SK-N-DZ (cell line): Measurements from ENCODE around the gene DLG5.
"Not testable (repeated sequence)": the region's sequence is repeated elsewhere in the genome, so short reads cannot be mapped to it uniquely, and the experiment has no call there.

ENCODE experiments used
- DNase-seq: peaks from one replicate; pipeline ENCODE4 v3.0.0-alpha.2; 2015; ENCODE audit warnings: low spot score

DLG5 gene

GRCh38 chr10:77794256-77795142 is 132.1 kb downstream of the DLG5 start:
- DNase-seq = no peak

- DNase-seq = no peak
Observed at GRCh38 chr10:77793831-77794230, 132.7 kb downstream of the DLG5 start.

- DNase-seq = no peak
Observed at GRCh38 chr10:77792155-77792554, 134.4 kb downstream of the DLG5 start.

- DNase-seq = no peak
Observed at GRCh38 chr10:77791506-77791905, 135.0 kb downstream of the DLG5 start.

- DNase-seq = no peak
Observed at GRCh38 chr10:77789861-77790260, 136.7 kb downstream of the DLG5 start.

GRCh38 chr10:77789016-77789415 is 137.5 kb downstream of the DLG5 start:
- no peak for DNase-seq

DNA sequence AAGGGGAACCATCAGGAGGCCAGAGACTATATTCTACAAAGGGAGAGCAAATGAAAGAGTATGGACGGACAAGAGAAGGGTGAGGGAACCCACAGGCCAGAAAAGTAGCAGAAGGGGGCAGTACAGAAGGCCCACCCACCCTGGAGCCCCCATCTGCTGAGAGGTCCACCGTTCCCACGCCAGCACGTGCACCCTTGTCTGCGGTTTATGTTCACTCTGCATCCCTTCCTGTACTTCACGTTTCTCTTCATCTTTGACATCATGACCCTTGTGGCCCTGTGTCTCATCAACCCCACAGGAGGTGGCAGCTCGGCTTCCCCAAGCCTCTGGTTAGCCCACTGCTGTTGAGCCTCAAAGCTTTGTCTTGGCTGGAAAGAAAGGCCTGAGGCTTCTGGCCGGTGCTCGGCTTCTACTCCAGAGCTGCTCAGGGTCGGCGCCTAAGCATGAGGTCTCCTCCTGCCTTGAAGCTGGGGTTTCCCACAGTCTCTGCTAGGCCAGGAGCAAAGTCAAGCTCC is 138.0 kb downstream of the DLG5 start:
- DNase-seq = no peak

- no peak for DNase-seq
Observed at GRCh38 chr10:77787440-77787839, 139.1 kb downstream of the DLG5 start.

DNA sequence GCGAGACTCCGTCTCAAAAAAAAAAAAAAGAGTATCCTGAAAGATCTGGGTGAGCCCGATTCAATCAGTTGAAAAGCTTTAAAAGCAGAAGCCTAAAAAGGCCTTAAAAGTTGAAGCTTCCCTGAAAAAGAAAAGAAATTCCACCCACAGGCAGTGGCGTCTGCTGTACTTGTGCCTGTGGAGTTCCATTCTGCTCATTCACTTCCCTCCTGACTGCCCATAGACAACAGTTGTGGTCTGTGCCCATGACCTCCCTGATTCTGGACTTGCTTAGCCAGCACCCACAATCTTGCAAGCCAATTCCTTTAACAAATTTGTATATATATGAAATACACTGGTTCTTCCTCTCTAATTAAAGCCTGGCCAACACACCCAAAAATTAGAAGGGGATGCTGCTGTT is 141.7 kb downstream of the DLG5 start:
- no peak for DNase-seq

DNA sequence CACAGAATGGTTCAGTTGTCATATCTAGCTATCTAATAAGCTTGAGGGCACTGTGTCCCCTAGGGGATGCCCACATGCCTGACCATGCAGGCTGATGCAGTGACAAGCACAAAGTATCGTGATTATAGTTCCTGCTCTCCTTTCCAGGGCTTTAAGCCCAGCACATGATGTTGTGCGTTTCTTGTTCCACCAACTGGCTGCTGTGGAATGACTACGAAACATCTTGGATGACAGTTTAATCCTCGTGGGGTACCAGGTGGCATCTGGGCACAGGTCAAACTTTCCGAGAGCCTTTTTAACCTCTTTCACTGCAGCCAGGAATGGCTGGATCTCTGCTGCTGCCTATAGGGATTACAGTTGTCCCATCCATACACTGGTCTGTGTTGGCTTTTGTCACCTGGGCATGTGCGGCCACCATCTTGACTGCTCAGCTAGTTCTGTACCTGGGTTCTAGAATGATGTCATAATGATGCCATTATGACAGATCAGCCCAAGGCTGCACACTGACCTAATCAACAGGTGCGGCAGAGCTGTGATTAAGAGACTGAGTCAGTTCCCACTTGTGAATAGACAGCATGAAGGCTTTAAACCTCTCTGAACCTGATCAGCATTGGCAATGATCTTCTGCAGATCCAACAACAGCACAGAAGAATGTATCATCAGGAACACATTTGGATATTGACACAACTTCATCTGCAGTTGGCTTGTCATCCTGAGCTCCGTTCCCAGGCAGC is 144.1 kb downstream of the DLG5 start:
- no peak for DNase-seq

DNA sequence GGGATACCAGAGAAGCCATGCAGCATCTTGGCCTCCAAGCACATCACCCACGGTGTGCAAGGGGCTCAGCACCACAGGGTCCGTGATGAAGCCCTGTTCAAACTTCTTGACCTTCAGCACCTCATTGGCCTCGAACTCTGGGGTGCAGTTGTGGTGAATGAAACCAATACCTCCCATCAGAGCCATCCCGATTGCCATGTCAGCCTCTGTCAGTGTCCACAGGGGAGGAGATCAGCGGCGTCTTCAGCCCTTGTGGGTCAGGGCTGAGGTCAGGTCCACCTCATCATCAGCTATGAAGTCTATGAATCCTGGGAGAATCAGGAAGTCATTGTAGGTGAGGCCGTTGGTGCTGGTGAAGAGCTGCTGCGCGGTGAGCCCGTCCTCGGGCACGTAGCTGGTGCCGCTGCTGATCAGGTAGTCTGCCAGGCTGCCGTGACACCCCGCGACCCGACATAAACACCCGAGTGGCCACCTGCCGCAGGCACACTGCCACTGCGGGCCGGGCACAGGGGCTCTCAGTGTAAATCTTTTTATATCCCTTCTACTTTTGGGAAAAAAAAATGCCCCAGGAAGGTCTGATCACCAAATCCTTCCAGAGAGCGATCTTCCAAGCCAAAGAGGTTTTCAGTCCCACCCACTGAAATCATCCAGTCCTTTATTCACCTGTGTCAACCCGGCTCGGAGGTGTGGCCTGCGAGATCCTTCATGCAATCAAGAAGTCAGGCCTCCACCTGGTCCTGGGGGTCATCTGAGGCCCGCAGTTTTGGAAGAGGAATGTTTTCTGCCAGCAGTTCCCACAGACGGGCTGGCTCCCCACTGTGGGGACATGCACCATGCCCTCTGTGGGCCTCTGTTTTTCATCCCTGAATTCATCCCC is 144.9 kb downstream of the DLG5 start:
- DNase-seq = no peak

GRCh38 chr10:77780180-77780579 is 146.4 kb downstream of the DLG5 start:
- DNase-seq = no peak

DNA sequence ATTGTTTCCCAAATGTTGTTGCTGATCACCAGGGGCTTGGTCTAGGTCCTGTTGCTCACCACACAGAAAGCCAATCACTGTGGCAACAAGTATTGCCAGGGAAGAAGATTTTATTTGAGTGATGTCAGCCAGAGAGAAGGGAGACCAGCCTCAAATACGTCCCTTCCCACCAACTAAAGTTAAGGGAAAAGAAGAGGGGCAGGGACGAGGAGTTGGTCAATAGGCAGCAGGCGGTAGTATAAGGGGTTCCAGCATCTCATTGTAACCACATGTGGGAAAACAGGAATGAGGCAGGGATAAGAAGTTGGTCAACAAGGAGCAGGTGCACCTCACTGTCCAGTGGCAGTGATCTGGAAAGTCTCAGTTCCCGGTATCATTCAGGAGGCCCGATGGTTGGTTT is 150.1 kb downstream of the DLG5 start:
- no peak for DNase-seq

- no peak for DNase-seq
Observed at GRCh38 chr10:77774940-77775391, 151.6 kb downstream of the DLG5 start.

GRCh38 chr10:77773631-77774426 is 152.7 kb downstream of the DLG5 start:
- DNase-seq = no peak

GRCh38 chr10:77772852-77773600 is 153.5 kb downstream of the DLG5 start:
- not testable (repeated sequence) for DNase-seq

DNA sequence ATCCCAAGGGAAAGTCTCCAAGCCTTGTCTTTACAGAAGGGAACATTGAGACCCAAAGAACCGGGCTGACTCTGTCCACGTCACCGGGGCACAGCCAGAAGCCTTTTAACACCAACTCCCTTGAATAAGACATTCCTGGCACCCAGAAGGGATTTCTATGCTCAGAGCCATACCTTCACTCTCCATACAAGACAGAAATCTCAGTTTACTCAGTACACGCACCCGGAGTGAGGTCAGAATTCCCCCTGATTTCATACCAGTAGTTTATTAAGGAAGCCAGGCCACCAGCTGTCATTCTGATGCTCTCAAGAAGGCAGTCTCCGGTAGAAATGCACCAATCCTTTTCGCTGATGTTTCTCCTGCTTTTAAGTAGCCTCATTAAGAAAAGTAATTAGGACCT is 154.7 kb downstream of the DLG5 start:
- no peak for DNase-seq

DNA sequence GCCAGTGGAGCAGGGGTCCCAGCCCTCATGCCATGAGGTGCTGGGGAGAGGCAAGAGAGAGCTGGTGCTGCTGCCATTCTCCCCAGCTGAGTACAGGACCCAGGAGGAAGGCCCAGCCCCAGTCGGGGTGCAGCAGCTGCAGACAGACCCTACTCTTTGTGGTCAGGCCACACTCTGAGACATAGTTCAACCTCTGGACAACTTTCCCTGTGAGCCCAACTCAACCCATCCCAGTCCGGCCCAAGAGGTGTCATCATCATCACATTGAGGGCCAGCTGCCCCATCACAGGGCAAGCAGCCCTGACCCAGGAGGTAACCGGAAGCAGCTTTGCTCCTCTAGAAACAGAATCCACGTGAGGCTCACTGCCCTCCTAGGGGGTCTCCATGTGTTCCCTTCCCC is 155.1 kb downstream of the DLG5 start:
- no peak for DNase-seq

GRCh38 chr10:77770868-77771175 is 155.7 kb downstream of the DLG5 start:
- DNase-seq = no peak
